GM19397 (cell line): Measurements from ENCODE around the gene APOA5.

Experiments used
- ATAC-seq: cut with Tn5 transposase; IDR thresholded peaks from one replicate; pipeline ENCODE4 v1.9.1; 2021; ENCODE audit warnings: mild to moderate bottlenecking, moderate library complexity; ENCODE audit not compliant: unreplicated experiment

APOA5 gene

GRCh38 chr11:116828632-116829524 is 37.2 kb upstream of the APOA5 start:
- ATAC-seq = no peak

DNA sequence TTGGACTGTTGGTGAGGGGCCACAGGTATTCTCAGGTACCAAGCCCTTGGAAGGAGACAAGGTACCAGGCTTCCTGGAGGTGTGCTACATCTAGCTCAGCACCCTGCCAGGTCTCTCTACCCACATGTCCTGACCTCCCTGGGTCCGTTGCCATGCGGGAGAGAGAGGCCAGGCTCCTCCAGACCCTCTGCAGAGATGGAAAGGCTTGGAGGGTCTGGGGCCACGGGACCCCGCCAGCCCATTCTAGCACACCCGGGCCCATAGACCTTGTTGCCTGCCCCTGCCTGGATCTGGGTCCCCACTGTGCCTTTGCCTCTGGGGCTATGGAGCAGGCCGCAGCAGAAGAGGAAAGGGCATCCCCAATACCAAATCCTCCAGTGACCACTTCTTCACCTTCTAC is 35.8 kb upstream of the APOA5 start:
- ATAC-seq = no peak

GRCh38 chr11:116826751-116827431 is 35.2 kb upstream of the APOA5 start:
- ATAC-seq = no peak

DNA sequence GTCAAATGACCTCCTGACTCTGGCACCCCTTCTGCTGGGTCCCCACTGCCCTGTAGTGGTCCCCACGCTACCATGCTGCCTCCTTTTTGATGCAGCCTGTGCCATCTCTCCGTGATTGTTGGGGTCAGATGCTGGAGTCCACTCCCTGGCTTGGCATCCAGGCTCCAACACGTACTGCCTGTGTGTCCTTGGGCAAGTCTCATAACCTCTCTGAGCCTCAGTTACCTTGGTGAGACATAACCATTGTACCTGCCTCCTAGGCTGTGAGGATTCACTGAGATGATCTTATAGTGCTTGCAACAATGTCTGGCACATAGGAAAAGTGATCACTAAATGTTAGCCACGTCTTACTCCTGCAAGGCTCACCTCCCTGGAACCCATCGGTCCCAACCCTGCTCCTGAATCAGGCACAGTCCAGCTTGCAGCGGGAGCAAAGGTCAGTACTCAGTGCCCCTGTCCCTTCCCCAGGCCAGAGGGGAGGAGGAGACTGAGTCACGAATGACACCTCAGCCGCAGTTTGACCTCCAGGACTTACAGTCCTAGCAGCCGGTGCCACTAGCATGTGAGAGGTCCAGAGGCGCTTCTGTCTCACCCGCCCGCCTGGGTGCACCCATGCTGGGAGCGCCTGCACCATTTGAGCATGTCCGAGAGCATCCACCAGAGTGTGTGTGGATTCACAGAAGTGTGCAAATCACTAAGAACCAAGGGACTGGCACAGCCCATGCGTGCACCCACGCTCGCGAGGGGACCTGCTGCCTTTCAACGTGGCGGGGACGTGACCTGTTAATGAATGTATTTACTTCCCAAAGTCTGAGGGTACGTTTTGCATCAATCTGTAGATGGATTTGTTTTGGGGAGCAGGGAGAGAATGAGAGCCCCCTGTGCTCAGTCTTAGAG is 34.4 kb upstream of the APOA5 start:
- no peak for ATAC-seq

- no peak for ATAC-seq
Observed at GRCh38 chr11:116825434-116825833, 33.8 kb upstream of the APOA5 start.

DNA sequence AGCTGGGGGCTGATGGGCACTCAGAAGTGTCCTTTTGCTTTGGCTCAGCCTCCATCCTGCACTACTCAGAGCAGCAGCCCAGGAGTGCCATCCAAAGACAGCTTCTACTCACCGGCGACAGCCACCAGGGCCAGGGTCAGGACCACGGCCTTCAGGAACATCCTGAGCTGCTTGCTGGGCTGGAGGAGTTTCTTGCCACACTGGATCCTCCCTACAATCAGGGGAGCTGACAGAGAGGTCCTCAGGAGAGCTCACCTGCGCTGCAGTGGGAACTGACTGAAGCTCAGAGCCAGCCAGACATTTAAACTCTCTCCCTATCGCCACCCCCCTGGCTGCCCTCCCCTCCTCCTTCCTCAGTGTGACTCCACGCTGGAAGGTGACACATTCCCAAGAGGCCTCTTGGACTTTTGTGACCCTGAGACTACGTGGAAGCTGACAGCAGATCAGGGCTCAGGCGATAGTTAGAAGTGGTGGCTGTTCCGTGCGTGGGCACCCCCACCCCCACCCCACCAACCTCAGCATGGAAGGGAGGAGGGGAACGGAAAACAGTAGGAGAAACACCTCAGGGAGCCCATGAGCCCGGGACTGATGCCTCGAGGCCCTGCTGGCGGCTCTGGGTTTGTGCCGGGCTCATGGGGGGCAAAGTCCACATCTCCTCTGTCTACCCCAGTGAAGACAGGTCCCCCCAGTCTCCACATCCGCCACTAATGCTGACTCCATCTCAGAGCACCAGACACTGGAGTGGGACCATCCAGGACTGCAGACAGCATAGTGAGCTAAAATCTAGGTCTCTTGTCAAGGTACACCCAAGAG is 31.6 kb upstream of the APOA5 start, which contains the start of gene APOA4:
APOA4 (minus strand) TSS at position 274 of the 813 bp plus-strand sequence; CDS start at position 161, 113 bp downstream.
- no peak for ATAC-seq

GRCh38 chr11:116822575-116822974 is 30.9 kb upstream of the APOA5 start:
- no peak for ATAC-seq

- ATAC-seq = no peak
Observed at GRCh38 chr11:116821050-116821918, 29.6 kb upstream of the APOA5 start.

GRCh38 chr11:116819049-116819448 is 27.4 kb upstream of the APOA5 start:
- ATAC-seq = no peak

DNA sequence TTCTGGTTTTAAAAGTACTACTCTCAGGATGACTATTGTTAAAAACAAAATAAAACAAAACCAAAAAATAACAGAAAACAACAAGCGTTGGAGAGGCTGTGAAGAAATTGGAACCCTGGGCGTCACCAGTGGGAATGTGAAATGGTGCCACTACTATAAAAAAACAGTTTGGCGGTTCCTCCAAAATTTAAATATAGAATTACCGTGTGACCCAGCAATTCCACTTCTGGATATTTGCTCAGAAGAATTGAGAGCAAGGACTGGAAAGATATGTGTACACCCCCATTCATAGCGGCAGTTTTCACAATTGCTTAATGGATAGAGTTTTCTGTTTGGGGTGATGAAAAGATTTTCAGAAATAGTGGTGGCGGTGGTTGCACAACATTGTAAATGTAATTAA is 22.8 kb upstream of the APOA5 start:
- no peak for ATAC-seq

GRCh38 chr11:116813781-116814471 is 22.2 kb upstream of the APOA5 start:
- no peak for ATAC-seq

DNA sequence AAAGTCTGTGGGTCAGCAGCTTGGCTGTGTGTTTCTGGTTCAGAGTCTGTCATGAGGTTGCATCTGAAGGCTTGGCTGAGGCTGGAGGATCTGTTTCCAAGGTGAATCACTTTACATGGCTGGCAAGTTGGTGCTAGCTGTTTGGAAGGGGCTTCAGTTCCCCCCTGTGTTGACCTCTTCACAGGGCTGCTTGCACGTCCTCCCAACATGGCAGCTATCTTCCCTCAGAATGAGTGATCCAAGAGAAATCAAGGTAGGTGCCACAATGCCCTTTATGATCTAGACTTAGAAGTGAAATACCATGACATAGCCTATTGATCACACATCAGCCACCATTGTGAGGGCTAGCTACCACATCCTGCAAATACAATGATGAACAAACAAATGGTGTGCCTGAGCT is 21.5 kb upstream of the APOA5 start:
- ATAC-seq = no peak

- ATAC-seq = no peak
Observed at GRCh38 chr11:116812109-116812508, 20.4 kb upstream of the APOA5 start.

DNA sequence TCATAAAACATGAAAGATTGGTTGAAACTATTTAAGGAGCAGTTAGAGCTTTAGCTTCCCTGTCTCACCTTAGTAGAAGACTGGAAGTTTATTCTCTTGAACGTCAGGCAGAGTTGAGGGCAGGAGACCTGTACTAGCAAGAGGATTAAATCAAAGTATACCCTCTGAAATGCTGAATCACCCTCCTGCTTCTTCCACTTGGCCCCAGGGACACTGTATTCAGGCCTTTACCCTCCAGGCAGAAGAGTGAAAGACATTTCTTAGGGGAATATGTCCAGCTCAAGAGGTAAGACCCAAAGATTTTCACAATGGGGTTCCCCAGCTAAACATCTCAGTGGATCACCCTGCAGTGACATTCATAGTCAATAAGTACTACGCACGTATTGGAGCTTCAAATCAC is 19.5 kb upstream of the APOA5 start:
- no peak for ATAC-seq

DNA sequence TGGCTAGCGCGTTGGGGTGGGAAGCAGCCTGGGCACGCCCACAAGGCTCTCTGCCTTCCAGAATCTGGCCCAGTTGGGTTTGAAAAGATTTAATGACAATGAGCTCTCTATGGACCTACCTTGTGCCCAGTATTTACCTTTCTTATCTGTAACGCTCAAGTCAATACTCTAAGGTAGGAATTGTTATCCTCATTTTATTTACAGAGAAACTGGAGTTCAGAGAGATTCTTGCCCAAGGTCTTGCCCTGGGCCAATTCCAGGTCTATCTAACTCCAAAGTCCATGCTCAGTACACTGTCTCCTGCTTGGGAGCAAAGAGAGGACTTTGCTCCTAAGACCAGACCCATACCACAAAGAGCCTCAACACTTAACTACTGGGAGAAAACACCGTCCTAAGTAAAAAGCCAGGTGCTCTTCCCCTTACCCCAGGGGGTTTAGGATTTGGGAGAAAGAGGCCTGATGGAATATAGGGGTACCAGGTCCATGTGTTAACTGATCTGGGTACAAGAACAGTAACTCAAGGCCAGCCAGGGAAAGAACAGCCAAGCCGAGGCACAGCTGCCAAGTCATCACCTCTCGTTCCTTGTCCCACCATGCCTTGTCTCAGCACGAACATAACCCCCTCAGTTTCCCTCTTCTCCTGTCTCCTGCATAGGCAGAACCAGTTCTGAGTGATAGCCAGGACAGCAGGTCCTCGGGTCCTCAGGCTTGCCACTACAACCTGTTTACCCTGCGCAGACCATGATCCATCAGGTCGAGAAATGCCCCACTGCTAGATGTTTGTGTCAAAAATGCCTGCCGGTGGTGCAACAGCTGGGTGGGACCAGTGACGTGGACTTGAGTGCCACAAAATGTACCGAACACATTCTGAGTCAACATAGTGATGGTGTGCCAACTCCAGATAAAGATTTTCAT is 16.8 kb upstream of the APOA5 start:
- ATAC-seq = no peak

DNA sequence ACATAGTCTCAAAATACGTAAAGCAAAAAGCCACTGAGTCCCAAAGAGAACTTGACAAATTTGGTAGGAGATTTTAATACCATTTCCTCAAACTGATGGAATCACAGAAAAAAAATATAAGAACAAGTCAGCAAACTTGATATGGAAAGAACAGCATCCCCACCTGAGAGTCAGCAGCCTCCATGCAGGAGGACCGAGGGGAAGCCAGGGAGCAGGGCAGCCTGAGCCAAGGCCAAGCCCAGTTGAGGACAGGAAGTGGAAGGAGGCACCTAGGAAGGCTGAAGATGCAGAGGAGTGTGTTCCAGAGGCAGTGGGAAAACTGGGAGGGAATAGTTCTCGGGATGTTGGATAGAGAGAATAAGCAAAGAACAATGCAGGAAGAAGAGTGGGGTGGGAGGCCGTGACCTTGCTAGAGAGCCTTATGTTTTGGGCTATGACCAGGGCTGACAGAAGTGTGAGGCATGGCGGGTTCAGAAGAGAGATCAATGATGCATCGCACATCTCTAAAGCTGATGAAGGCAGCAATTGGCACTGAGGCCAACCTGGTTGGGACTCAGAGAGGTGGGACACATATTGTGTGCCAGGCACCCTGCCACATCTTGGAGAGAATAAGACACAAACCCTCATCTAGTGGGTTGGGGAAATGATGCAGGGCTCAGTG is 16.1 kb upstream of the APOA5 start:
- no peak for ATAC-seq

DNA sequence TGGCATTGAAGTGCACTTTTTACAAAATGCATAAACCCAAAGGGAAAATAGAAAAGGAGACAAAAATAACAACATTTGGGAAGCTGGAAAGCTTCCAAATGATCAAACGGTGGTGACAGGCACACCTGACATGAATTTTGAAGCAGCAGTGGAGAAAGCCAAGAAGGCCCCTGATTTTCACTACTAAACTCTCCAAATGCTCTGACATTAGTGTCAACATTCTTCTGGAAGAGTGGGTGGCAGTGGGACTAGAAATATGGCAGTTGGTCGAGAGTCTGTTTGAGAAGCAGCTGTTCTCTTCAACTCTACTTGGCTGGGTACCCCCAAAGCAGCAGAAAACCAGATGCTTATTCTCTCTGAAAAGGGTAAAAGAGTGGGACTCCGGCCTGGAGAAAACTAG is 12.3 kb upstream of the APOA5 start:
- no peak for ATAC-seq
